GM12878 (cell line): ENCODE data around the gene BORCS8. TPM values are rescaled to one million over a fixed set of nuclear protein-coding genes. Genes with fewer than 3 reads are reported as not detected.

Experiments
- CHD4 ChIP-seq: fragments of 200-600 bp; sonication (generic); IDR thresholded peaks from 2 replicates; pipeline ENCODE4 v1.6.1; 2016; ENCODE audit warnings: mild to moderate bottlenecking
- EP300 ChIP-seq, 2 experiments: fragments of 150-350 bp in 1 of 2; IDR thresholded peaks; 2 replicates each; pipeline ENCODE4 v1.6.1; 2011 to 2012; ENCODE audit warnings: low read depth in 2 of 2, low read length in 2 of 2, borderline replicate concordance in 1 of 2, improper control_type of control experiment in 1 of 2, inconsistent platforms in 1 of 2; ENCODE audit not compliant: control insufficient read depth in 1 of 2
- MTA3 ChIP-seq: IDR thresholded peaks from 2 replicates; pipeline ENCODE4 v1.6.1; 2012; ENCODE audit warnings: low read length, inconsistent platforms, borderline replicate concordance
- PRDM15 ChIP-seq: fragments of 450-650 bp; formaldehyde crosslinking; IDR thresholded peaks from 2 replicates; pipeline ENCODE4 v1.4.0; 2020; ENCODE audit warnings: mild to moderate bottlenecking, moderate library complexity
- RFX5 ChIP-seq: IDR thresholded peaks from 2 replicates; pipeline ENCODE4 v1.6.1; 2011; ENCODE audit warnings: low read depth, low read length, improper control_type of control experiment
- RUNX3 ChIP-seq: IDR thresholded peaks from 2 replicates; pipeline ENCODE4 v1.6.1; 2012; ENCODE audit warnings: low read length, inconsistent platforms
- ZBTB33 ChIP-seq: fragments of 450-650 bp; IDR thresholded peaks from 2 replicates; pipeline ENCODE4 v1.6.1; 2017; ENCODE audit warnings: mild to moderate bottlenecking
- polyA plus RNA-seq, 11 experiments: library from polyadenylated mRNA; depleted of rRNA in 4 of 11; unstranded in 6 of 11; stranded (reverse) in 5 of 11; fragments of >200 nt; fragmentation: Nextera tagmentation in 4 of 11; fragmentation: Illumina TruSeq in 1 of 11; extraction: Ambion mirVana in 4 of 11; extraction: Trizol in 1 of 11; gene quantifications; 1 replicate in 1 of 11; 2 replicates in 10 of 11; pipeline versions ENCODE4 v1.2.1 to v1.2.3, GENCODE V29; 2011 to 2016; ENCODE audit warnings: inconsistent platforms in 2 of 11, missing spikeins in 2 of 11, low read depth in 1 of 11
- total RNA-seq, 4 experiments: library from RNA; depleted of rRNA in 3 of 4; stranded (reverse); fragments of >200 nt in 3 of 4; fragmentation: Illumina TruSeq in 1 of 4; extraction: Trizol in 1 of 4; gene quantifications; 2 replicates each; pipeline versions ENCODE4 v1.2.1 to v1.2.3, GENCODE V29; 2013 to 2021

Gene BORCS8
- total and polyA plus RNA-seq, 10 of the 15 experiments (the other 5 are each of a cell fraction or from before 2014, with no cell fraction given) = 3.7 to 40.3 (median 23.4) TPM

GRCh38 chr19:19142347-19142746 is 49.6 kb downstream of the BORCS8 start (continued):
- TF ChIP-seq PRDM15 (CRISPR knock-in tag) (no peak), RFX5 (no peak), MTA3 (no peak), CHD4 (no peak), ZBTB33 (no peak), RUNX3 (no peak), EP300 (IDR thresholded peaks at IDR 0.05; ENCODE audit: borderline replicate concordance in 1 of 2, control insufficient read depth in 1 of 2, low read depth in 2 of 2, low read length in 2 of 2) (no peak)
